ENCODE data around the gene TMOD4.

The TMOD4 gene

DNA sequence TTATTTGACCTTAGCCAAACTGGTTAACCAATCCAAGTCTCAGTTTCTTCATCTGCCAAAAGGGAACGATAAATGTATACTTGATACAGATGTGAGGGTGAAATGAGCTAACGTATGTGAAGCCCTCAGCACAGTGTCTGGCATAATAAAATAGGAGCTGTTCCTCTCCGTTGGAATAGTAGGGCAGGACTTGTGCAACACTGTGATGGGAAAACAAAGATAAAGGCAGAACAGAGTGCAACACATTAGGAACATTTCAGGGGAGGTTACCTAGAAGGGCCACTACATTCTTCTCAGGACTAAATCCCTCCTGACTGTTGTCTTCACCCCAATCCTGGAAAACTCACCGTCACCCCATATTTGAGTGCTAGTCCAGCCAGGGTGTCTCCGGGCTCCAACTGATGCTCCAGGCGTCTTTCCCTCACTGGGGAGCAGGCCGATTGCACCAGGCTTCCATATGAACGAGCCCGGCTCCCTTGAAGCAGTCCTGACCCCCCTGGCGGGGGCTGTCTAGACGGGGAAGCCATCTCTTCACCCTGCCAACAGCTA lies 11.0 kb downstream of the TMOD4 start:
- Mint-ChIP-seq H3K27me3 (no peaks in the 10 kb centered on the region), H3K36me3 (ENCODE audit: low read depth) (peaks cover 96% of the 10 kb centered on the region), H3K9me3 (no peaks in the 10 kb centered on the region), H3K4me1 (ENCODE audit: low read depth) (peaks cover 69% of the 10 kb centered on the region), H3K4me3 (no peak overlapping the region), H3K27ac (no peak overlapping the region)
- intact Hi-C loops (cut with micrococcal nuclease) = no loop called here

GRCh38 chr1:151159373-151159772 lies 16.4 kb downstream of the TMOD4 start:
- peak overlapping the region; percentile 88 for H3K27ac Mint-ChIP-seq
- H3K9me3 Mint-ChIP-seq = no peaks in the 10 kb centered on the region
- H3K4me1 Mint-ChIP-seq (ENCODE audit: low read depth) = peaks cover 60% of the 10 kb centered on the region
- H3K27me3 Mint-ChIP-seq = no peaks in the 10 kb centered on the region
- intact Hi-C loops (cut with micrococcal nuclease) = loop anchor here (5.0 kb wide), 1 partner anchor 137 kb away; no protein-coding TSS in a partner anchor
- peak overlapping the region; percentile 87 for H3K4me3 Mint-ChIP-seq
- H3K36me3 Mint-ChIP-seq (ENCODE audit: low read depth) = peaks cover 79% of the 10 kb centered on the region

- Mint-ChIP-seq H3K27ac (peak overlapping the region; percentile 88), H3K4me3 (peak overlapping the region; percentile 87), H3K36me3 (ENCODE audit: low read depth) (peaks cover 73% of the 10 kb centered on the region), H3K27me3 (no peaks in the 10 kb centered on the region), H3K9me3 (no peaks in the 10 kb centered on the region), H3K4me1 (ENCODE audit: low read depth) (peaks cover 54% of the 10 kb centered on the region)
- intact Hi-C loops (cut with micrococcal nuclease) = loop anchor here (5.0 kb wide), 1 partner anchor 136 kb away; no protein-coding TSS in a partner anchor
Measured at GRCh38 chr1:151158751-151159251, 17.0 kb downstream of the TMOD4 start.

GRCh38 chr1:151158326-151158725 lies 17.5 kb downstream of the TMOD4 start:
- intact Hi-C loops (cut with micrococcal nuclease) = loop anchor here (5.0 kb wide), 1 partner anchor 136 kb away; no protein-coding TSS in a partner anchor
- Mint-ChIP-seq H3K9me3 (no peaks in the 10 kb centered on the region), H3K27me3 (no peaks in the 10 kb centered on the region), H3K4me3 (peak overlapping the region; percentile 87), H3K36me3 (ENCODE audit: low read depth) (peaks cover 68% of the 10 kb centered on the region), H3K27ac (peak overlapping the region; percentile 88), H3K4me1 (ENCODE audit: low read depth) (peaks cover 50% of the 10 kb centered on the region)

- intact Hi-C loops (cut with micrococcal nuclease) = loop anchor here (5.0 kb wide), 1 partner anchor 135 kb away; no protein-coding TSS in a partner anchor
- Mint-ChIP-seq H3K36me3 (ENCODE audit: low read depth) (peaks cover 57% of the 10 kb centered on the region), H3K4me3 (peak overlapping the region; percentile 87), H3K4me1 (ENCODE audit: low read depth) (peaks cover 41% of the 10 kb centered on the region), H3K9me3 (no peaks in the 10 kb centered on the region), H3K27me3 (no peaks in the 10 kb centered on the region), H3K27ac (peak overlapping the region; percentile 88)
Measured at GRCh38 chr1:151157067-151157531, 18.7 kb downstream of the TMOD4 start.

- Mint-ChIP-seq H3K36me3 (ENCODE audit: low read depth) (peaks cover 51% of the 10 kb centered on the region), H3K27me3 (no peaks in the 10 kb centered on the region), H3K9me3 (no peaks in the 10 kb centered on the region), H3K27ac (peak within 1 kb of the TSS; percentile 88), H3K4me1 (ENCODE audit: low read depth) (peaks cover 35% of the 10 kb centered on the region), H3K4me3 (peak within 1 kb of the TSS; percentile 87)
- intact Hi-C loops (cut with micrococcal nuclease) = loop anchor here (1.0 to 5.0 kb wide), 2 partner anchors 57 to 134 kb away; no protein-coding TSS in a partner anchor
Measured at GRCh38 chr1:151156515-151156819, 19.3 kb downstream of the TMOD4 start, which contains the start of gene TNFAIP8L2. TSS of gene TNFAIP8L2 (plus strand) at chr1:151156649. CDS start at chr1:151158698, 2,049 bp downstream.

GRCh38 chr1:151147665-151148064 lies 28.1 kb downstream of the TMOD4 start:
- no peak overlapping the region for H3K27ac Mint-ChIP-seq
- intact Hi-C loops (cut with micrococcal nuclease) = no loop called here
- H3K36me3 Mint-ChIP-seq (ENCODE audit: low read depth) = peaks cover 7% of the 10 kb centered on the region
- no peaks in the 10 kb centered on the region for H3K9me3 Mint-ChIP-seq
- H3K4me1 Mint-ChIP-seq (ENCODE audit: low read depth) = peaks cover 22% of the 10 kb centered on the region
- H3K27me3 Mint-ChIP-seq = peaks cover 39% of the 10 kb centered on the region
- no peak overlapping the region for H3K4me3 Mint-ChIP-seq

DNA sequence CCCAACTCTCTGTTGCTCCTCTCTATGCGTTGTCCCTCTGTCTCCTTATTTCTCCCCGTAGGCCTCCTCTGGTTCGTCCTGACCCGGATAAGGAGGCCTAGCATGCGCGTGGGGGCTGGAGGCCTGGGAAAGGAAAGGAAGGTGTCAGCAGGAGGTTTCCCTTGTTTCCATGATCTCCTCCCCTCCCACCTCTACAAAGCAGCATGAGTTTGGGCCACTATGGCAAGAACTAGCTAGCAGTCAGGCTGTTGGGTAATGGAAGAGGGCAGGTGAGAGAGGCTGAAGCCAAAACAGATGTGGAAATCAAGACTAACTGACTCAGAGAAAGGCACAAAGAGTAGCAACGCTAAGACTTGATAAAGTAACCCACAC lies 28.7 kb downstream of the TMOD4 start:
- H3K4me1 Mint-ChIP-seq (ENCODE audit: low read depth) = peaks cover 22% of the 10 kb centered on the region
- no peaks in the 10 kb centered on the region for H3K9me3 Mint-ChIP-seq
- peaks cover 42% of the 10 kb centered on the region for H3K27me3 Mint-ChIP-seq
- intact Hi-C loops (cut with micrococcal nuclease) = no loop called here
- peak overlapping the region; percentile 40 for H3K27ac Mint-ChIP-seq
- peak overlapping the region; percentile 83 for H3K4me3 Mint-ChIP-seq
- peaks cover 7% of the 10 kb centered on the region for H3K36me3 Mint-ChIP-seq (ENCODE audit: low read depth)

DNA sequence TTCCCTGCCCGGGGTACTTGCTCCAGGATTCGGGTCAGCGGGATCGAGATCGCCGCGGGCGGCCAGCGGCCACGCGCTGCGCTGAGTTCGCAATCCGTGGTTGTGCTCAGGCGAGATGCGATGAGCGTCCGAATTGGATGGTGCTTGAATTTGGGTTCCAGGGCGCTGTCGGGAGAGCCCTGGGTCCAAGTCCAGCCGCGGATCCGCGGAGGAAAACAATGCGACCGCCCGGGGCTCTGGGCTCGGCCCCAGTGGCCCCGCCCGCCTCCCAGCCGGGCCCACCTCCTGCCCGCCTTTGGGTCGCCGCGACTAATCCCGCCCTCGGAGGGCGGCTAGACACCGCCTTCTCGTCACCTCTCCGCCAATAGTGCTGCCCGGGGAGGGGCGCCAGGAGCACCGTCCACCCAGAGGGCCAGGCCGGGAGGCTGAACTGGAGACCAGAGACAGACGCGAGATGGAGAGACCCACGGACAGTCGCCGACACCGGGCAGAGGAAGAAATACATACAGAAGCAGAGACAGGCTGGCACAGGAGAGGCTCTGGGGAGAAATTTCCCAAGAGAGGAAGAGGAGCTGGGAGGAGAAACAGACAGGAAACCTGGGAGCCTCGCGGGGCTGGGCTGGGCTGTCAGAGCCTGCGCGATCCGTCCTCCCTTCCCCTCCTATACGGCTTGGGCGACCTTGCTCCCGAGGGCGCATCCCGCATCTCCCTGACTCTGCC lies 29.2 kb downstream of the TMOD4 start, which contains the start of gene SEMA6C:
Gene SEMA6C, minus strand, starts transcription at position 220 of the 720 bp plus-strand sequence. CDS start 4,010 bp downstream, outside the sequence.
- H3K9me3 Mint-ChIP-seq = no peaks in the 10 kb centered on the region
- peak within 1 kb of the TSS; percentile 83 for H3K4me3 Mint-ChIP-seq
- H3K36me3 Mint-ChIP-seq (ENCODE audit: low read depth) = peaks cover 7% of the 10 kb centered on the region
- peaks cover 22% of the 10 kb centered on the region for H3K4me1 Mint-ChIP-seq (ENCODE audit: low read depth)
- intact Hi-C loops (cut with micrococcal nuclease) = no loop called here
- H3K27ac Mint-ChIP-seq = peak within 1 kb of the TSS; percentile 40
- peaks cover 42% of the 10 kb centered on the region for H3K27me3 Mint-ChIP-seq

GRCh38 chr1:151146072-151146411 lies 29.7 kb downstream of the TMOD4 start:
- intact Hi-C loops (cut with micrococcal nuclease) = no loop called here
- H3K4me3 Mint-ChIP-seq = peak overlapping the region; percentile 83
- H3K27ac Mint-ChIP-seq = peak overlapping the region; percentile 40
- H3K9me3 Mint-ChIP-seq = no peaks in the 10 kb centered on the region
- H3K27me3 Mint-ChIP-seq = peaks cover 42% of the 10 kb centered on the region
- H3K4me1 Mint-ChIP-seq (ENCODE audit: low read depth) = peaks cover 22% of the 10 kb centered on the region
- peaks cover 7% of the 10 kb centered on the region for H3K36me3 Mint-ChIP-seq (ENCODE audit: low read depth)

GRCh38 chr1:151145304-151146071 lies 30.3 kb downstream of the TMOD4 start:
- Mint-ChIP-seq H3K4me3 (peak overlapping the region; percentile 83), H3K36me3 (ENCODE audit: low read depth) (peaks cover 7% of the 10 kb centered on the region), H3K4me1 (ENCODE audit: low read depth) (peaks cover 22% of the 10 kb centered on the region), H3K9me3 (no peaks in the 10 kb centered on the region), H3K27me3 (peaks cover 41% of the 10 kb centered on the region), H3K27ac (peak overlapping the region; percentile 40)
- intact Hi-C loops (cut with micrococcal nuclease) = no loop called here

- intact Hi-C loops (cut with micrococcal nuclease) = no loop called here
- H3K36me3 Mint-ChIP-seq (ENCODE audit: low read depth) = peaks cover 7% of the 10 kb centered on the region
- H3K27me3 Mint-ChIP-seq = peaks cover 42% of the 10 kb centered on the region
- no peak overlapping the region for H3K27ac Mint-ChIP-seq
- H3K4me1 Mint-ChIP-seq (ENCODE audit: low read depth) = peaks cover 22% of the 10 kb centered on the region
- no peaks in the 10 kb centered on the region for H3K9me3 Mint-ChIP-seq
- H3K4me3 Mint-ChIP-seq = no peak overlapping the region
Measured at GRCh38 chr1:151144474-151145303, 31.1 kb downstream of the TMOD4 start.

DNA sequence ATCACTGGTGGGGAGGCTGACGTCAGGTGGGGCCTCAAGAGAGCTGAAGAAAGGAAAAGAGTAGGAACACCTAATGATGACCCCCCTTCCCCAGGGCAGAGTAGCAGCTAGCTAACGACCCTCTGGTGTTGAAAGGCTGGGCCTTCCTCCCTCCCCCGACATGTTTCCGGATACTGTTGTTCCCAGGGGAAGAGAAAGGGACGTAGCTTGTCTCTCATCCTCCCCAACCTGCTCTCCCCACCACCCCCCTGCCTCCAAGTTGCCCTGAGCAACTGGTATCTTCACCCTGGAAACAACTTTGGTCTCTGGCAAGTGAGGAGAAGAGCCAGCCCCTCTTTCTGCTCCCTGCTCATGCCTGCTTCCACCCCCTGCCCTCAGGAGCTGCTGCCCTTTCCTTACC lies 31.8 kb downstream of the TMOD4 start:
- H3K36me3 Mint-ChIP-seq (ENCODE audit: low read depth) = peaks cover 7% of the 10 kb centered on the region
- intact Hi-C loops (cut with micrococcal nuclease) = no loop called here
- peaks cover 42% of the 10 kb centered on the region for H3K27me3 Mint-ChIP-seq
- H3K9me3 Mint-ChIP-seq = no peaks in the 10 kb centered on the region
- no peak overlapping the region for H3K27ac Mint-ChIP-seq
- peaks cover 22% of the 10 kb centered on the region for H3K4me1 Mint-ChIP-seq (ENCODE audit: low read depth)
- no peak overlapping the region for H3K4me3 Mint-ChIP-seq

Measured in dendritic cell treated with granulocyte-macrophage colony-stimulating factor and Interleukin-4, amounts not matched to agents 40 ng/mL and 50 ng/mL, for 4 days (primary cell).